GM12865 (cell line): ENCODE data around the gene OXNAD1.
A peak's percentile ranks its signal among the peaks of the same experiment; 100 is the strongest.

Source experiments
- DNase-seq: peaks from one replicate; pipeline ENCODE4 v3.0.0; 2010; ENCODE audit warnings: low read depth
- H3K4me3 ChIP-seq: 2 replicates; pipeline ENCODE4 v1.5.1; 2011; ENCODE audit warnings: mild to moderate bottlenecking, low read depth, low read length, control low read depth
- TF ChIP-seq, protein P1 (sequence below): IDR thresholded peaks from 2 replicates; pipeline ENCODE4 v1.5.1; 2011; ENCODE audit warnings: low read length, control low read depth, low read depth, inconsistent platforms; ENCODE audit not compliant: insufficient read depth; ENCODE audit errors: missing control alignments

OXNAD1 gene

DNA sequence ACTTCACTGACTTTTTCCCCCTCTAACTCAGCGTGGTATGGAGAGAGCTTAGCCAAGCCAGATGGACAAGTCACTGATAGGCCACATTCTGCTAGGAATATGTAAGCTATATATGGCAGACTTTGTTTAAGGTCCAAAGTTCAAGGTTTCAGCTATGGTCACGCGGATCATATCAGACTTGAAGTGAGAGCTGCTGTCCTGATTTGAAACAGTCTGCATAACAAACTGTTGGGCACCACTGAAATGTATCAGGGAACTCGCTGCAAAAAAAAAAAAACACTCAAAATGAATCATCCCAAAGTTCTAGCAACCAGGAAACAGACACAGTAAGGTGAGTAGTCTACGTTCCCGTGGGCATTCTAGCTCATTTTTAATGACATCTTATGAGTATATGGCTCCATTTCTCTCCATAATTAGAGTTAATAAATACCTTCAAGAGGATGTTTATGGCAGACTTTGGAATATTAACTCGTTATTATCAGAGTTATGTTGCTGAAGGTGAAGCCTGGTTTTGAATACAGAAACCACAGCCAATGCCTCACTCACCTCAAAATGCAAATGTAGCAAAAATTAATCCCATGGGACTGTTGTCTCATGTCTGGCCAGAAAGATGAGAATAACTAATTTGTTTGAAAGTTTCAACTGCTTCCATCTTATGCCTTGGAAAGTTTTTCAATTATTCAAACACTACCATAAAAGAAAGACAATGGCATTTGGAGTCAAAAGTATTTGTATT, 12.6 kb upstream of the OXNAD1 start:
- DNase-seq, result peak; percentile 33
- no peak overlapping the region for H3K4me3 ChIP-seq
- TF ChIP-seq, protein P1, sequence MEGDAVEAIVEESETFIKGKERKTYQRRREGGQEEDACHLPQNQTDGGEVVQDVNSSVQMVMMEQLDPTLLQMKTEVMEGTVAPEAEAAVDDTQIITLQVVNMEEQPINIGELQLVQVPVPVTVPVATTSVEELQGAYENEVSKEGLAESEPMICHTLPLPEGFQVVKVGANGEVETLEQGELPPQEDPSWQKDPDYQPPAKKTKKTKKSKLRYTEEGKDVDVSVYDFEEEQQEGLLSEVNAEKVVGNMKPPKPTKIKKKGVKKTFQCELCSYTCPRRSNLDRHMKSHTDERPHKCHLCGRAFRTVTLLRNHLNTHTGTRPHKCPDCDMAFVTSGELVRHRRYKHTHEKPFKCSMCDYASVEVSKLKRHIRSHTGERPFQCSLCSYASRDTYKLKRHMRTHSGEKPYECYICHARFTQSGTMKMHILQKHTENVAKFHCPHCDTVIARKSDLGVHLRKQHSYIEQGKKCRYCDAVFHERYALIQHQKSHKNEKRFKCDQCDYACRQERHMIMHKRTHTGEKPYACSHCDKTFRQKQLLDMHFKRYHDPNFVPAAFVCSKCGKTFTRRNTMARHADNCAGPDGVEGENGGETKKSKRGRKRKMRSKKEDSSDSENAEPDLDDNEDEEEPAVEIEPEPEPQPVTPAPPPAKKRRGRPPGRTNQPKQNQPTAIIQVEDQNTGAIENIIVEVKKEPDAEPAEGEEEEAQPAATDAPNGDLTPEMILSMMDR, result no peak

DNA sequence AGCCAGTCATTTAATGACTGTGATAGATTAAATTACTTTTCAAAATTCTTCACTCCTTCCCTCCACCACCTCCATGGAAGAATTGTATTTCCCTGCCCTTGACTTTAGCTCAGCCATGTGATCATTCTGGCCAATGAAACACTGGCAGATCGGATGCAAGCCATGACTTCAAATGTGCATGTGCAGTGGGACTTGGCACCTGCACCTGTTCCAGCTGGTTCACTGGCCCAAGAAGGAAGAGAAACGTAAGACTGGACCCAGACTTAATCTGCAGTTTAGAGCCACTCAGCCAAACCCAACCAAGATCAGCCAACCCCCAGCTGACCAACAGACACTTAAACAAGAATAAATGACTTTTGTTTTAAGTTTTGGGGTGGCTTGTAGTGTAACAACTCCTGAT, 12.0 kb upstream of the OXNAD1 start:
- H3K4me3 ChIP-seq, result no peak overlapping the region
- TF ChIP-seq, protein P1, result no peak
- DNase-seq, result no peak

DNA sequence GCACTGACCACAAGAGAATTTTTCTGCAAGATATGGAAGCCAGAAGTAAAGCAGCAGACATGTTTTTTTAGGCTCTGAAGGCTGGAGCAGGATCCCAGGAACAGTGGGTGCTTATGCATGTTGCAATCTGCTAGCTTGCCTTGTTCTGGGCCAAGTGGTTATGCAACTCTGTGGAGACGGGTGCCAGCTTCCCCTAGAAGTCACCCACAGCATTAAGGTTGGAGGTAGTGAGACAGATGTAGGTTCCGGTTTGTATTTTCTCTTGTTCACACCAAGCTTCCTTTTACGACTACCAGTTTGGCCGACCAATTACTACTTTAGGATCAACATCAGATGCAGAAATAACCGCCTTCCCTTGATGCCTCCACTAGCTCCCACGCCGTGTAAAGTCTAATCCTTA, 11.4 kb upstream of the OXNAD1 start:
- H3K4me3 ChIP-seq, result no peak overlapping the region
- TF ChIP-seq, protein P1, result no peak
- no peak for DNase-seq

DNA sequence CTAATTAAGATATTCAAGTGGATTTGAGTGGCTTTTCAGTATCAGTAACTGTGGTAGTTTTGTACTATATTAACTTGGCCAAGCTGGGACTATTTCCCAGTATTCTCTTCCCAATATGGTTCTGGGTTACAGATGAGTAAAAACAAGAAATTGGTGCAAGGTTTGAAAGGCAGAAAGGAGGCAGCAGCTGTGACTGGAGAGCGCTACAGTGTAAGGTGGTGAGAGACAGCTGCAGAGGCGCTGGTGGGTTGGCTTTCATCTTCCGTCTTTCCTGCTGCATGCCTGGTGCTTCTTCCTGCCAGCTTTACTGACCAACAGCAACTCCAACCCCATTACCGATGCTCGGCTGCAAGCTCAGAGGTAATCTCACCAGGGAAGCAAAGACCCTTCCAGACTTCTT, 10.1 kb upstream of the OXNAD1 start:
- H3K4me3 ChIP-seq, result no peak overlapping the region
- TF ChIP-seq, protein P1, result no peak
- peak; percentile 54 for DNase-seq

DNA sequence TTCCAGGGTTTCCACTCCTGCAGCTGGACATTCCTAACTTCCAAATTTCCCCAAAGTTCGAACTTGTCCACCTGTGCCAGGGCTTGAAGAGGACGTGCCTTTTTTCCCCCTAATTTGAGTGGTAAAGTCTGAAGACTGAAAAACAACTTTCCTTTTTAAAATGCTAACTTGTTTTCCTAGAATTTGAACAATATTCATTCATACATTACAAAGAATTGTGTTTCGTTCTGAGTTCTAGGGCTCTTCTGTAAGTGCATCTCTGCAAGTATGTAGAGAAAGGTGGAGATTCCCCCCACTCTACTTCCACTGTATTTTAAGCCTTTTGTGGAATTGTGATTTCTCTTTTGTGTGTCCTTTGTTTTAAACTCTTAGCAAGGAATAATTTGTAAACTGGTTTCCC, 9.7 kb upstream of the OXNAD1 start:
- no peak for DNase-seq
- H3K4me3 ChIP-seq, result no peak overlapping the region
- TF ChIP-seq, protein P1, result no peak

DNA sequence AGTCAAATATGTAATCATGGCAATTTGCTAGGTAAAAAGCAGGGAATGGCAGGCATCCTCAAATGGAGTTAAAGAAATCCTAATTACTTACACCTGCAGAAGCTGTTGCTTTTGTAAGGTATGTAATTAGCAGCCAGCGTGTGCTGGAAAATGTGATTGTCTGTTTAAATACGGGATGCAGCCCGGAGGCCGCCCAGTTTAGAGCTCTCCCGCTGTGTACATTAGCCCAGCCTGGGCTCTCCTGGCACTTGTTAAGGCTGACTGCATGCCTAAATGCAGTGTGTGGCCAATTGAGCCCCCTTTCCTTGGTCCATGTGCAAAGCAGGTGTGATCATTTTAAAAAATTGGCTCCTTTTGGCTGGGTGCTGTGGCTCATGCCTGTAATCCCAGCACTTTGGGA, 9.3 kb upstream of the OXNAD1 start:
- no peak for DNase-seq
- TF ChIP-seq, protein P1, result no peak
- no peak overlapping the region for H3K4me3 ChIP-seq

DNA sequence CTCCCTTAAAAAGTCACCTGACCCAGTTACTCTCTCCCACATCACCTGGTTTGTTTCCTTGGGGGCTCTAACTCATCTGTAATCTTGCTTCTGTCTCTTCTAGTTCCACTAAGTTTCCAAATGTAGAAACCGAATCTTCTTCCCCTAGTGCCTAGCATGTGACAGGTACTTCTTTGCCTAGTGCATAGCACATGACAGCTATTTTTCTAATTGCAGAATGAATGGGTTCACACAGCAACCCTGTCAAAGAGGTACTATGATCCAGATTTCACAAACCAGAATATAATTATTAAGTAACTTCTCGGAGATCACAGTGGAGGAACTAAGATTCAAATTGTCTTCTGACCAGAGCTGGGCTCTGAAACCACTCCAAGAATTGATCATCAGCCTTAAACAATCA, 7.7 kb upstream of the OXNAD1 start:
- H3K4me3 ChIP-seq, result no peak overlapping the region
- TF ChIP-seq, protein P1, result no peak
- DNase-seq, result no peak
